ENCODE measurements around the gene ZC3H18. TPM values are rescaled to one million over a fixed set of nuclear protein-coding genes. Genes with fewer than 3 reads are reported as not detected.

The ZC3H18 gene
- total RNA-seq, 3 donors from 2014 or later, result 37.4 to 54.8 (median 48.1) TPM

DNA sequence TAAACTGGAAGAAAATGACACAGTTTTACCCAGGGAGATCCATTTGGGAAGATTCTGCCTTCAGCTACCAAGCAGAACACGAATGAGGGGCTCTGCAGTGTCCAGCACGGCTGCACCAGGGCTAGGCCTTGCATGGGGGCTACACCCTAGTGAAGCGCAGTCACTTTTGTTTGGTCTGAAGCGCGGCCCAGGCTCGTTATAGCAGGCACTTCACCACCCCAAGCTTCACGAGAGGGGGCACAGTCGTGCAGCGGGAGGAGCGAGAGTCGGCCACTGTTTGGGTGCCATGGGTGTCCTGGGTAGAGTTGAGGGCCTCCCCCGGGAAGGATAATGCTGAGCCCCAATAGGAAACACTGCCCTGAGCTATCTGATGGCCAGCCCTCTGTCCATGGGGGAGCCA, 46.5 kb downstream of the ZC3H18 start:
- DNase-seq (no peak), ATAC-seq (no peak)
- TF ChIP-seq, protein P1, sequence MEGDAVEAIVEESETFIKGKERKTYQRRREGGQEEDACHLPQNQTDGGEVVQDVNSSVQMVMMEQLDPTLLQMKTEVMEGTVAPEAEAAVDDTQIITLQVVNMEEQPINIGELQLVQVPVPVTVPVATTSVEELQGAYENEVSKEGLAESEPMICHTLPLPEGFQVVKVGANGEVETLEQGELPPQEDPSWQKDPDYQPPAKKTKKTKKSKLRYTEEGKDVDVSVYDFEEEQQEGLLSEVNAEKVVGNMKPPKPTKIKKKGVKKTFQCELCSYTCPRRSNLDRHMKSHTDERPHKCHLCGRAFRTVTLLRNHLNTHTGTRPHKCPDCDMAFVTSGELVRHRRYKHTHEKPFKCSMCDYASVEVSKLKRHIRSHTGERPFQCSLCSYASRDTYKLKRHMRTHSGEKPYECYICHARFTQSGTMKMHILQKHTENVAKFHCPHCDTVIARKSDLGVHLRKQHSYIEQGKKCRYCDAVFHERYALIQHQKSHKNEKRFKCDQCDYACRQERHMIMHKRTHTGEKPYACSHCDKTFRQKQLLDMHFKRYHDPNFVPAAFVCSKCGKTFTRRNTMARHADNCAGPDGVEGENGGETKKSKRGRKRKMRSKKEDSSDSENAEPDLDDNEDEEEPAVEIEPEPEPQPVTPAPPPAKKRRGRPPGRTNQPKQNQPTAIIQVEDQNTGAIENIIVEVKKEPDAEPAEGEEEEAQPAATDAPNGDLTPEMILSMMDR (IDR thresholded peaks at IDR 0.05), result no peak
- H3K36me3 ChIP-seq (ENCODE audit: low read depth), result no peaks in the 10 kb centered on the region
- H3K4me3 ChIP-seq, result no peak overlapping the region
- no peaks in the 10 kb centered on the region for H3K9me3 ChIP-seq
- intact Hi-C loops (cut with DNase I, micrococcal nuclease), result no loop called here
- peaks cover 31% of the 10 kb centered on the region for H3K4me1 ChIP-seq (ENCODE audit: low read depth)

- peak in 2 of 3 donors; percentile 62 to 72 for DNase-seq
- ATAC-seq, result peak; percentile 81
Observed at GRCh38 chr16:88617268-88618031, 47.2 kb downstream of the ZC3H18 start.

DNA sequence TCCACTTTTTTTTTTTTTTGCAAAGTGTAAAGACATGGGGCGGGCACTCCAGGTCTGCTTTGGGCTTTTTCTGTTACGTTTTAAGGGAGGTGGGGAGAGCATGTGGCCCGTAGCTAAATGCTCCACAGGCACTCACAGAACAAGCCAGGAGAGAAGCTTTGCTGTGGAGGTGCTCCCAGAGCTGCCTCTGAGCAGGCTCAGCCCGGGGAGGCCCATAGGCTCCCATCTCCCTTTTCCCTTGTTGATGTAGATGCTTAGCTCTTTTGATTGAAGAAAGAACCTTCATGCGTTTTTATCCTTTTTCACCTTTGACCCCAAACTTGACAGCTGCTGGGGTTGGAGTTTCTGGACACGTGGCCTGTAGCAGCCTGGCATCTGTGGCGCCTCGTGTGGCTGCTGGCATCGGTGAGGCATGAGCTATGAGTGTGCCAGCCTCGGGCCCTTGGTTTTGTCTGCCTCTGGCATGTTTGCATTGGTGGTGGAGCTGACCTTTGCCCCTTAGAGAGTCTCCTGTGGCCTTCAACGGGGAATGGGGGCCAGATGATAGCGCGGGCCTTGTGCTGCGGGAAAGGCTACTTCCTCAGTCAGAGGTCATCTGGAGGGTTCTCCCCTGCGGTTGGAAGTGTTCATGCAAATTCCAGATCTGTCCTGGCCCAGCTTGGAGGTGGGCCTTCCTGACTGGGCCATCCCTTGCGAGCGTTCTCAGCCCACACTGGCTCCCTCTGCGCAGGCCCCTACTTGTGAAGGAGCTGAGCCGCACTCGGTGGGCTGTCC, 48.2 kb downstream of the ZC3H18 start:
- Histone ChIP-seq H3K4me1 (ENCODE audit: low read depth) (peaks cover 31% of the 10 kb centered on the region), H3K4me3 (no peak overlapping the region), H3K36me3 (ENCODE audit: low read depth) (peaks cover 7% of the 10 kb centered on the region), H3K9me3 (no peaks in the 10 kb centered on the region)
- intact Hi-C loops (cut with DNase I, micrococcal nuclease), result no loop called here
- DNase-seq (peak in 2 of 3 donors; percentile 36 to 54), ATAC-seq (peak; percentile 12)
- TF ChIP-seq, protein P1 (IDR thresholded peaks at IDR 0.05), result no peak

More at GRCh38 chr16:88617268-88618031, 47.2 kb downstream of the ZC3H18 start:
- peaks cover 2% of the 10 kb centered on the region for H3K36me3 ChIP-seq (ENCODE audit: low read depth)
- no peaks in the 10 kb centered on the region for H3K9me3 ChIP-seq
- H3K4me1 ChIP-seq (ENCODE audit: low read depth), result peaks cover 31% of the 10 kb centered on the region
- TF ChIP-seq, protein P1 (IDR thresholded peaks at IDR 0.05), result no peak
- intact Hi-C loops (cut with DNase I, micrococcal nuclease), result no loop called here
- H3K4me3 ChIP-seq, result no peak overlapping the region

DNA sequence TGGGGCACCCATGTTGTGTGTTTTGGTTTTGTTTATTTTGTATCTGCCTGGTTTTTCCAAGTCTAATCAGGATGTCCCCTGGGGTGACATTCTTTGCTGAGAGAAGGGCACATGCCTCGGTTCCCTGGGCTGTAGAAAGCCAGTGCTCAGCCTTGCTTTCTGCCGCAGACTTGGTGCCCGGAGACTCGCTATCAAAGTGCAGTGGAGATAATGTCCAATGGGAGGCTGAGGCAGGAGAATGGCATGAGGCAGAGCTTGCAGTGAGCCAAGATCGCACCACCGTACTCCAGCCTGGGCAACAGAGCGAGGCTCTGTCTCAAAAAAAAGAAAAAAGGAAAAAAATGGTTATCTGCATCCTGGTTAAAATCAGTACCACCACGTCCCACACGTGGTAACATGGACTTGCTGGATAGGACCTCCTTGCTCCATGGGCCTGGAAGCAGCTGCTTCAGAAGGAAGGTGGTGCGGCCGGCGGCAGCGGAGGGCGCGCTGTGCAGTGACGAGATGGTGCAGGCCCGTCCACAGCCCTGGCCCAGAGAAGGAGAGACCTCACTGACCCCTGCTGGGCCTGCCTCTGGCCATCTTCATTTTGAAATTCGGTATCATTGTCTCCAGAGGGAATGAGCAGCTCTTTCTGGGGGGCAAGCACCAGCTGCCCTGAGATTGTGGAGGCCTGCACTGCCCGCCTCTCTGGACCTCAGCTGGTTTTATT, 48.9 kb downstream of the ZC3H18 start:
- ATAC-seq (no peak), DNase-seq (no peak)
- peaks cover 31% of the 10 kb centered on the region for H3K4me1 ChIP-seq (ENCODE audit: low read depth)
- TF ChIP-seq, protein P1 (IDR thresholded peaks at IDR 0.05), result no peak
- intact Hi-C loops (cut with DNase I, micrococcal nuclease), result no loop called here
- H3K36me3 ChIP-seq (ENCODE audit: low read depth), result peaks cover 8% of the 10 kb centered on the region
- H3K9me3 ChIP-seq, result no peaks in the 10 kb centered on the region
- H3K4me3 ChIP-seq, result no peak overlapping the region
